GM10248 (cell line): ENCODE results near the gene C1QA.

Experiments used
- CTCF ChIA-PET: fragments of 300-600 bp; sonication (Branson Sonifier 250); formaldehyde crosslinking; extraction: SDS; loops from one replicate; lab custom pipeline; 2021; ENCODE audit warnings: antibody characterized with exemption; lab: Yijun Ruan, JAX
- POLR2A ChIA-PET: fragments of 350-650 bp; sonication (Branson Sonifier 250); formaldehyde crosslinking; extraction: SDS; loops from one replicate; lab custom pipeline; 2020; ENCODE audit warnings: antibody characterized with exemption; lab: Yijun Ruan, JAX
- DNase-seq: peaks from one replicate; pipeline ENCODE4 v3.0.0; 2012; ENCODE audit errors: extremely low spot score
- TF ChIP-seq, protein P1 (sequence below): IDR thresholded peaks from 2 replicates; pipeline ENCODE4 v1.5.1; 2012; ENCODE audit warnings: mild to moderate bottlenecking, low read depth; ENCODE audit errors: extremely low read depth, missing control alignments, control extremely low read depth

The C1QA gene

GRCh38 chr1:22618056-22618455 is 18.4 kb upstream of the C1QA start:
- POLR2A ChIA-PET, result no interaction called here
- TF ChIP-seq, protein P1, sequence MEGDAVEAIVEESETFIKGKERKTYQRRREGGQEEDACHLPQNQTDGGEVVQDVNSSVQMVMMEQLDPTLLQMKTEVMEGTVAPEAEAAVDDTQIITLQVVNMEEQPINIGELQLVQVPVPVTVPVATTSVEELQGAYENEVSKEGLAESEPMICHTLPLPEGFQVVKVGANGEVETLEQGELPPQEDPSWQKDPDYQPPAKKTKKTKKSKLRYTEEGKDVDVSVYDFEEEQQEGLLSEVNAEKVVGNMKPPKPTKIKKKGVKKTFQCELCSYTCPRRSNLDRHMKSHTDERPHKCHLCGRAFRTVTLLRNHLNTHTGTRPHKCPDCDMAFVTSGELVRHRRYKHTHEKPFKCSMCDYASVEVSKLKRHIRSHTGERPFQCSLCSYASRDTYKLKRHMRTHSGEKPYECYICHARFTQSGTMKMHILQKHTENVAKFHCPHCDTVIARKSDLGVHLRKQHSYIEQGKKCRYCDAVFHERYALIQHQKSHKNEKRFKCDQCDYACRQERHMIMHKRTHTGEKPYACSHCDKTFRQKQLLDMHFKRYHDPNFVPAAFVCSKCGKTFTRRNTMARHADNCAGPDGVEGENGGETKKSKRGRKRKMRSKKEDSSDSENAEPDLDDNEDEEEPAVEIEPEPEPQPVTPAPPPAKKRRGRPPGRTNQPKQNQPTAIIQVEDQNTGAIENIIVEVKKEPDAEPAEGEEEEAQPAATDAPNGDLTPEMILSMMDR, result no peak
- DNase-seq, result no peak
- CTCF ChIA-PET, result no interaction called here

GRCh38 chr1:22619252-22619651 is 17.2 kb upstream of the C1QA start:
- ChIA-PET CTCF (no interaction called here), POLR2A (no interaction called here)
- TF ChIP-seq, protein P1, result no peak
- no peak for DNase-seq

DNA sequence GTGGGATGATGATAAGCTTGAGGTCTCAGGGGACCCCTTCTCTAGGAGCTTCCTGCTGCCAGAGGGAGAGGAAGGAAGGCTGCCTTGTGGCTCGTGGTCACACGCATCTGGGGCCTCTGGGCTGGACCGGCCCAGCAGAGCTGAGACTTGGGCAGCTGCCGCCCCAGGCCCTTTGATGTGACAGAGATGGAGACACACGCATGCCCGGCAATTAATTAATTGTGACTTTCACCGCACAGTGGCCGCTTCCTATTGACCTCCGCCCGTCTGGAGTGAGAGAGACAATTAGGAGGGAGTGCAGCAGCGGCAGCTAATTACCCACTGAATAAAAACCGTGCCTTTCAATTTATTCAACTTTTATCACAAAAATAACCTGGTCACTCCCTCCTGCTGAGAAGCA is 16.6 kb upstream of the C1QA start:
- ChIA-PET CTCF (no interaction called here), POLR2A (no interaction called here)
- DNase-seq, result no peak
- TF ChIP-seq, protein P1, result no peak

DNA sequence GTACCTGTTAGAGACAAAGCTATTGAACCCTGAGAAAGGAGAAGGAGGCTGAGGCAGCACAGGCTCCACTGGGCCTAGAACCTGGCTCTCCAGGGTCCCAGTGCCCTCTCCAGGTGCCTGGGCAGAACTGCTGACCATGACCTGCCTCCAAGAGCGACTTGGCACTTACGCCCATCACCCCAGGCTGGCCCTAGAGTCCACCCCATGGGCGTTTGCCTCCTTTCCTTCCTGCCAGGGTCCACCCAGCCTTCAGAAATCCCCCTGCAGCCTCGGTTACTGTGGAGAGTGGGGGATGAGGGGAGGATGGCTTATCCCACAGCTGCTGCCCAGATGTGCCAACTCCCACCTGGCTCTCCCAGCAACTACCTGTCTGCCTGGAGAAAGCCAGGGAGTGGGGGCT is 14.7 kb upstream of the C1QA start:
- TF ChIP-seq, protein P1, result no peak
- ChIA-PET CTCF (interaction anchor here (1.6 kb wide), 1 partner anchor 19 kb away, joined by 5 read pairs; no protein-coding TSS in a partner anchor), POLR2A (no interaction called here)
- no peak for DNase-seq

- no peak for DNase-seq
- TF ChIP-seq, protein P1, result no peak
- CTCF ChIA-PET, result no interaction called here
- POLR2A ChIA-PET, result no interaction called here
Measured at GRCh38 chr1:22625262-22625925, 11.0 kb upstream of the C1QA start.

DNA sequence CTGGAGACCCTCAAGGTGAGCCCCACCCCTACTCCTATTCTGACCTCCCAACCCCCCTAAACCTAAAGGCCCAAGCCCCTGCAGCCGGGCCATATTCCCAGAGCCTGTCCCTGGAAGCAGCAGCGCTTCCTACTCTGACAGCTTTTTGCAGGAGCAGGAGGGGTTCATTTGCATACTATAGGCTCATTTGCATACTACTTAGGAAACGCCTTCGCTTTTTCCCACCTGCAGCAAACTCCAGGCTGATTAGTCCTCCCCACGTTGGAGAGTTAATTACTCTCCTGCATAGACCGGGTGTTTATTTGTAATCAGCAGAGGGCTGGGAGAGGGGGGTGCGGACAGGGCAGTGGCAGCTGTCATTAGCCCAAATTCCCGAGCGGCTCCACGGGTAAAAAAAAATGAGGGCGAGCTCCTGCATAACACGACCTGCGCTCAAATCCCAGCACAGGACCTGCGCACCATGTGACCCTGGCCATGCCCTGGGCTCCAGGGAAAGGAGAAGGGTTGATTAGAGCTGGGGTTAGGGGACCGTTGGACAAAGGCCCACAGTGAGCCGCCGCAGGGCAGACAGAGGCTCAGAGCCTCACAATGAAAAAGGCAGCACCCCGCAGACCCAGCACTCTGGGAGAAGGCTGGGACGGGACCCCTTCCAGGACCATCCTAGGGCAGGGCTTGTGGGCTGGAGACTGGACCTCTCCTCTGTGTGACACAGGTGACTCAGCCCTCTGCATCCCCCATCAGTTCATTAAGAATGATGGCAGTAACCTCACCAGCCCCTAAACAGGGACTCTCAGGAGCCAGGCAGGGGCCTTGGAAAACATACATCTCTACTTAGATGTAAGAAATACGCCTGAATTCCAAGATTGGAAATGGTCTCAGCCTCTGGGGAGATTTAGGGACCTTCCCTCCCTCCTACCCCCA is 9.9 kb upstream of the C1QA start:
- CTCF ChIA-PET, result no interaction called here
- POLR2A ChIA-PET, result no interaction called here
- no peak for DNase-seq
- TF ChIP-seq, protein P1, result no peak
